Astrocyte of the hippocampus (primary cell): ENCODE measurements around the gene CWF19L2.

ENCODE experiments used
- DNase-seq: peaks from one replicate; pipeline ENCODE4 v3.0.0; 2011; ENCODE audit warnings: low read depth, low spot score

CWF19L2 gene

DNA sequence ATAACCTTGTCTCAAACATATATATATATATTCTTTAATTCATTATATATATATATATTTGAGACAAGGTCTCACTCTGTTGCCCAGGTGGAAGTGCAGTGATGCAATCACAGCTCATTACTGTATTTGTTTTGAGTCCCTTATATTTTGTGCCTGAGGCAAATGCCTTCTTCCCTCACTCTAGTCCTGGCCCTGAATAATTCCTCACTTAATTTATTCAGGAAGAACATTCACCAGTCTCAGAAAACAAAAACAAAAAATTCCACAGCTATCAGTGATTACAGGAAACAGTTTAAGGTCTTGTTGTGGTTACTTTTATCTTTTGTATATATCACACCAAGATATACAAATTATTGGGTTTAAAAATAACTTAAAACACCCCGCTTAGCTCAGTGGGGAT, 155.7 kb downstream of the CWF19L2 start:
- peak; percentile 58 for DNase-seq

DNA sequence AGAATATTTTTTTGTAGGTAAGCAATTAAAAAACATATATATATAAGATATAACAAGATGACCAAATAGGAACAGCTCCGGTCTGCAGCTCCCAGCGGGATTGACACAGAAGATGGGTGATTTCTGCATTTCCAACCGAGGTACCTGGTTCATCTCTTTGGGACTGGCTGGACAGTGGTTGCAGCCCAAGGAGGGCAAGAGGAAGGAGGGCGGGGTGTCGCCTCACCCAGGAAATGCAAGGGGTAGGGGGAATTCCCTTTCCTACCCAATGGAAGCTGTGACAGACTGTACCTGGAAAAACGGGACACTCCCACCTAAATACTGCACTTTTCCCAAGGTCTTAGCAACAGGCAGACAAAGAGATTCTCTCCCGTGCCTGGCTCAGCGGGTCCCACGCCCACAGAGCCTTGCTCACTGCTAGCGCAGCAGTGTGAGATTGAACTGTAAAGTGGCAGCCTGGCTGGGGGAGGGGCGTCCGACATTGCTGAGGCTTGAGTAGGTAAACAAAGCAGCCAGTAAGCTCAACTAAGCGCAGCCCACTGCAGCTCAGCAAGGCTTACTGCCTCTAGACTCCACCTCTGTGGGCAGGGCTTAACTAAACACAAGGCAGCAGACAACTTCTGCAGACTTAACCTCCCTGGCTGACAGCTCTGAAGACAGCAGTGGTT, 163.8 kb downstream of the CWF19L2 start:
- no peak for DNase-seq

DNA sequence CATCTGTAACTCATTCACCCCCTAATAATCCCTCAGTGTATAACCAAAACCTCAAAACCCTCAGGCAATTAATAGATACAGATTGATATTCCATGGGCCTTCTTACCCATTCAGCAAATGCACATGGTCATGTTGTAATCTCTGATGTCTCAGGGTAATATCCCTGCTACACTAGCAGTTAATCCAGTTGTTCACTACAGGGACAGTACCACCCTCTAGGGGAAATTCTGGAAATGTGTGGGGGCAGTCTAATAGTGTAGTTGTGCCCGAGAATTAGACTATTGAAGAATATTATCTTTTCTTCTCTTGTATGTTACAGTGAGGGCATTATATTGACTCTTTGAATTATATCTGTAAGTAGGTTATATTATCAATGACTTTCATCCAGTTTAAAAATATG, 175.4 kb downstream of the CWF19L2 start:
- DNase-seq: no peak
